Upper lobe of left lung (tissue), 4 donors: ENCODE measurements around the gene ABHD8.

Source experiments
- CTCF ChIP-seq, 6 experiments: fragments of 450-650 bp in 4 of 6; fragments of 200-600 bp in 2 of 6; sonication (generic) in 2 of 6; IDR thresholded peaks; one replicate each; pipeline ENCODE4 v1.5.1; 2016 to 2019; ENCODE audit warnings: antibody characterized with exemption in 6 of 6
- EP300 ChIP-seq, 4 donors: sonication (generic); formaldehyde crosslinking; IDR thresholded peaks; one replicate each; pipeline ENCODE4 v1.5.1; 2017; ENCODE audit warnings: antibody characterized with exemption in 4 of 4, control low read depth in 2 of 4

GRCh38 chr19:17339088-17339741 lies 36.0 kb upstream of the ABHD8 start:
- TF ChIP-seq EP300 (IDR thresholded peaks at IDR 0.05) (no peak), CTCF (IDR thresholded peaks at IDR 0.05) (no peak)
